COLO668 (cell line): ENCODE results near the gene MBD3L4.
"Not testable (repeated sequence)": the region's sequence is repeated elsewhere in the genome, so short reads cannot be mapped to it uniquely, and the experiment has no call there.

ENCODE experiments used
- DNase-seq: peaks from one replicate; lab custom pipeline; 2025; ENCODE audit not compliant: unreplicated experiment; lab: John Stamatoyannopoulos, UW

MBD3L4 gene

GRCh38 chr19:7051421-7051820 lies 11.4 kb upstream of the MBD3L4 start:
- DNase-seq: not testable (repeated sequence)

- DNase-seq: not testable (repeated sequence)
Observed at GRCh38 chr19:7049021-7049420, 9.0 kb upstream of the MBD3L4 start, which contains the start of gene MBD3L2. MBD3L2 (plus strand) TSS chr19:7049321; CDS start chr19:7049374, 53 bp downstream.

GRCh38 chr19:7041563-7041962 lies 1.6 kb upstream of the MBD3L4 start:
- not testable (repeated sequence) for DNase-seq

- not testable (repeated sequence) for DNase-seq
Observed at GRCh38 chr19:7030278-7030677, 9.7 kb downstream of the MBD3L4 start, which contains the start of gene MBD3L5. MBD3L5 (plus strand) TSS chr19:7030578; CDS start chr19:7030612, 34 bp downstream.

GRCh38 chr19:7028790-7029189 lies 11.2 kb downstream of the MBD3L4 start:
- not testable (repeated sequence) for DNase-seq

GRCh38 chr19:7021331-7021730 lies 18.6 kb downstream of the MBD3L4 start, which contains the start of gene MBD3L2B:
MBD3L2B (minus strand) TSS chr19:7021431; CDS start chr19:7021397, 34 bp downstream.
- DNase-seq: not testable (repeated sequence)

GRCh38 chr19:7018828-7019227 lies 21.2 kb downstream of the MBD3L4 start:
- no peak for DNase-seq

GRCh38 chr19:7013678-7014077 lies 26.3 kb downstream of the MBD3L4 start:
- no peak for DNase-seq

GRCh38 chr19:7010722-7011593 lies 29.0 kb downstream of the MBD3L4 start:
- DNase-seq: no peak

- DNase-seq: no peak
Observed at GRCh38 chr19:7007859-7008258, 32.1 kb downstream of the MBD3L4 start.

- no peak for DNase-seq
Observed at GRCh38 chr19:7006135-7006704, 33.8 kb downstream of the MBD3L4 start.

- no peak for DNase-seq
Observed at GRCh38 chr19:7004313-7004931, 35.6 kb downstream of the MBD3L4 start.

- no peak for DNase-seq
Observed at GRCh38 chr19:7000816-7001215, 39.2 kb downstream of the MBD3L4 start.

- no peak for DNase-seq
Observed at GRCh38 chr19:7000333-7000732, 39.6 kb downstream of the MBD3L4 start.

GRCh38 chr19:6999933-7000332 lies 40.0 kb downstream of the MBD3L4 start:
- DNase-seq: no peak

- no peak for DNase-seq
Observed at GRCh38 chr19:6997679-6998445, 42.1 kb downstream of the MBD3L4 start.

GRCh38 chr19:6996810-6997209 lies 43.2 kb downstream of the MBD3L4 start:
- DNase-seq: no peak

GRCh38 chr19:6995054-6995453 lies 44.9 kb downstream of the MBD3L4 start:
- no peak for DNase-seq

GRCh38 chr19:6988257-6988656 lies 51.7 kb downstream of the MBD3L4 start:
- DNase-seq: no peak

GRCh38 chr19:6987850-6988249 lies 52.1 kb downstream of the MBD3L4 start:
- no peak for DNase-seq
